M059J (cell line): ENCODE results near the gene PLA2G4E. TPM values are rescaled to one million over a fixed set of nuclear protein-coding genes. Genes with fewer than 3 reads are reported as not detected.

Experiments
- DNase-seq: peaks from one replicate; pipeline ENCODE4 v3.0.0-alpha.2; 2012; ENCODE audit warnings: low read depth
- total RNA-seq: library from RNA; depleted of rRNA; stranded (reverse); fragments of >200 nt; shearing (Covaris generic); gene quantifications from 2 replicates; pipeline ENCODE4 v1.2.3, GENCODE V29; 2014

Gene PLA2G4E
- total RNA-seq, 1 experiment from 2014 or later, result not detected

DNA sequence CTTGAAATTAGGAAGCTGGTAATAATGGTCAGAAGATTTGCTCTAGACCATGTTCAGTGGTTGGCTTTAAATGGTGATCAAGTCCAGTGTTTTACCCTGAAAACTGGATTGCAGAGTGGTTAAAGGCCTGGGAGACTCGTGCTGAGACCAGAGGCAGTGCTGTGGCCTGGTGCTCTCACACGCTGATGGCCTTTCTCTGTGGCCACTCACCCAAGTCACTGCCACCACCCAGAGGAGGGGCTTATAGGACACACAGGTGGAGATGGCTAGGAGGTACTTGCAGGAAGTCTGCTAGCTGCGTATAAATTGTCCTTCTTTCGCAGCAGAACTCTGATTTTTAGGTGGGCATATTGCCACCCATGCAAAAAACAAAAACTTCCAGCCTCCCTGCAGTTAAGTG, 42.3 kb downstream of the PLA2G4E start:
- DNase-seq, result no peak

DNA sequence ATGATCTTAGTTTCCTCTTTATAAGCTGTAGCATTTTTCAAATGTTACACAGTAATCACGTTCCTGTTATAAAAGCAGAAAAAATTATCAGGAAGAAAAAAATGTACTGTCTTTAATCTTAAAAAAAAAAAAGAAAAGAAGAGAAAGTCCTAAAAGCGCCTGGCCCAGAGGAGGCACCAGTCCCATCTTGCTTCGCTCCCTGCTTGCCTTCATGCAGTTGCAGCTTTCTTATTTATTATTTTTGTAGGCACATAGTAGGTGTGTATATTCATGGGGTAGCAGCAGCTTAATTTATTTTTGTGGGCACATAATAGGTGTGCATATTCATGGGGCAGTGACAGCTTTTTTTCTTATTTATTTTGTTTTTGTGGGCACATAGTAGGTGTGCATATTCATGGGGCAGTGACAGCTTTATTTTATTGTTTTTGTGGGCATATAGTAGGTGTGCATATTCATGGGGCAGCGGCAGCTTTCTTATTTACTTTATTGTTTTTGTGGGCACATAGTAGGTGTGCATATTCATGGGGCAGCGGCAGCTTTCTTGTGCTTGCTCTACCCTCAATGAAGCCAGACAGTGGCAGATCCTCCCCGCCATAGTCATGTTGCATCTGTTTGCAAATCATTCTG, 43.0 kb downstream of the PLA2G4E start:
- no peak for DNase-seq

DNA sequence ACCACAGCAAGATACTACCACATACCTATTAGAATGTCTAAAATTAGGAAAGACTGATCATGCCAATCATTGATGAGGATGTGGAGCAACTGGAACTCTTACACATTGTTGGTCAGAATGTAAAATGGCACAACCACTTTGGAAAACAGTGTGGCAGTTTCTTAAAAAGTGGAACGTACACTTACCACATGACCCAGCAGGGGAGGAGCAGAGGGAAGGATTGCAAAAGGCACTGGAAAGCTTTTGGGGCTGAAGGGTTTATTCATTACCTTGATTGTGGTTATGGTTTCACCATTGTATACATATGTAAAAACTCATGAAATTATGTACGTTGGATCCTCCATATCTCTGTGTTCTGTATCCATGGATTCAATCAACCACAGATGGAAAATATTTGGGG, 45.2 kb downstream of the PLA2G4E start:
- no peak for DNase-seq

DNA sequence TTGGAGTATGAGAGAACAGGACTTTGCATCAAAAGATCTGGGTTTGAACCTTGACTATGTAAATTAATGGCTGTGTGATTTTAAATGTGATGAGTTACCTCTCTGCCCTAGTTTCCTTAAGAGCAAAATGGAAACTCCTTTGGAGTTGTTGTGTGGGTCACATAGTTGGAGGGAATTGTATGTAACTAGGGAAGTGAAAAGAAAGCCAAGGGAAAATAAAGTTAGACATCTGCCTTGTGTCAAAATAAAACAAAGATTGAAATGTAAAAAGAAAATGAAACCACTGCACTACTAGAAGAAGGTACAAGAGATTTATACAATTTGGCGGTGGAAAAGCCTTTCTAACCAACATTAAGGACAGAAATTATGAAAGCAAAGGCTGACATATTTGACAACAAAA, 46.8 kb downstream of the PLA2G4E start:
- DNase-seq, result no peak

DNA sequence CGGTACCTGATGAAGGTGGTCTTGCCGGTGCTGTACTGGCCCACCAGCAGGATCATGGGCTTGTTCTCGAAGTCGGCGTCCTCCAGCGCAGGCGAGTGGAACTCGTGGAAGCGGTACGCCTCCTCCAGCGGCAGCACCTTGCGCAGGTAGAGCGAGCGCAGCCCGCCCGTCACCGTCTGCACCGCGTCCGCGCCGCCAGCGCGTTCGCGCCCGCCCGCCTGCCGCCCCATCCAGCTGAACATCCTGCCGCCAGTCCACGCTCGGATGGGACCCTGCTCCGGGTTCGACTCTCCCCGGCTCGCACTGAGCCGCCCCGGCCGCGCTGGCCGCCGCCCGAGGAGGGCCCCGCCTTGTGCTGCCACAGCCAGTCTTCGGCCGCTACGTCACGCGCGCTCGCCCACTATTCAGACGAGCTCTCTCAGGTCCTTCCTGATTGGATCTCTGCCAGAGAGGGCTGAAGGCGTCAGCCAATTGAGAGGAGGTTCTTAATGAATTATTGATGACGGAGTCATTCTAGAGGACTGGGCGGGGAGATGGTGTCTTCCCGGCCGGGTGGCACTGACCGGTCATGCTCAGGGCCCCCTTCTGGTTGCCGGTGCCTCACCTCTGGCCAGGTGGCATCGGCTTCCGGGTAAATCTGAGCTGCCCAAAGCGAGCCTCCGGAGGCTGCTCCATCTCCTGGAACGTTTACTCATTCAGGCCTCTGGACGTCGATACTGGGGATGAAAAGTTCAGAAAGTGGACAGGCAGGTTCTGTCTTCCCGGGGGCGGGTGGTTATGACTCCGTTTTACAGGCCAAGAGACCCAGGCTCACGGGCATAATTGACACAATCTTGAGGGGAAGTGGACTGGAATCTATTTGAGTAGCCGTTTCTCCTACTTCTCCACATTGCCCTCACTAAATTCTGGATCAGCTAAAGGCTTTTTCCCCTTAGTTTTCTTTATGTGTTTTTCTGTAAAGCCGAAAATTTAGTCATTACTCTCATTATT, 48.3 kb downstream of the PLA2G4E start, which contains the start of gene EHD4:
TSS of gene EHD4 (minus strand) at position 305 of the 990 bp plus-strand sequence. CDS start at position 242, 63 bp downstream.
- DNase-seq, result peak; percentile 100

DNA sequence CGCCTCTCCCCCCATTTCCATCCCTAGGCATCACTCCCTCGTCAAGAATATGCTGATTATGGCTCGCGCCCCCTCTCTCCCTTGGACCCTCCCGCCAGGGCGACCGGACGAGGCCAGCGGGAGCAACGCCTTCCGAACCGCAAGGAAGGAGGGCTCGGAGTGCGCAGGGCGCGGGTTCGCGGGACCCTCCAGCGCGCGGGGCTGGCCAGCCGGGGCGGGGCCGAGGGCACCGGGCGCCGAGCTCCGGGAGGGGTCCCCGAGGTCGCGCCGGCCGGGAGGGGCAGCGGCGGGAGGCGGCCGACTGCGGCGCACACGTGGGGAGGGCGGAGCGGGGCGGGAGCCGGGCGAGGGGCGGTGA, 49.0 kb downstream of the PLA2G4E start:
- DNase-seq, result no peak

DNA sequence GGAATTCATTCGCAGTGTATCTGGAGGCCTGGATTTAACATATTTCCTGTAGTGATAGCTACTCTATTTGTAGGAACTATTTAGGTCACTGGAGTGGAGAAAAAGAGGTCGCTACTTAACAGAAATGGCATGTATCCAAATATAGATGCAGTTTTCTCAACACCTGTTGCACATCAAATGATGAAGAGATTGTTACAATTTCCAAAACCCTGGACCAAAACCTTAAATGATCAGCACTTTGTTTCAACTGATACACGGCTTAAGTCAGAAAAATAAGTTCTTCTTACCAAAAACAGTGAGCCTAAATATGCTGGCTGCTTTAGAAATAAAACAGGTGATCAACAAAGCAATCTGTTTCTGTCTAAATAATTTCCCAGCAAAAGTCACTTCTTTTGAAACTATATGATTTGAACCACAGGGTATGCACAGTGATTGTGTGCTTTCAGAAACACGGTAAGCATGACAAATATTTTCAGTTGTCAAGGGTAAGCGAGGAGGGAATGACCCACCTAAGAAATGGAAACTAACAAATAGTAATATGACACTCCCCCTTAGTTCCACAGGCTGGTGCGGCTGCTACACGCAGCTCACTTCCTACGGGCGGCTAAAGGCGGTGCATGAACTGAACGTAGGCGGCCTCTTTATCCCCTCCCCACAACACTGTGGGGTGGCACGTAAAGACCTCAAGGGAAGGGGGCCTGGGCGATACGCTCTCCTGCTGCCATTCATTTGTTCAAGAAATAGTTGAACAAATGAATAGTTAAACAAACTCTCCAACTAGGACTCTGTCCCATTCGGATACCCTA, 49.5 kb downstream of the PLA2G4E start:
- peak; percentile 85 for DNase-seq

DNA sequence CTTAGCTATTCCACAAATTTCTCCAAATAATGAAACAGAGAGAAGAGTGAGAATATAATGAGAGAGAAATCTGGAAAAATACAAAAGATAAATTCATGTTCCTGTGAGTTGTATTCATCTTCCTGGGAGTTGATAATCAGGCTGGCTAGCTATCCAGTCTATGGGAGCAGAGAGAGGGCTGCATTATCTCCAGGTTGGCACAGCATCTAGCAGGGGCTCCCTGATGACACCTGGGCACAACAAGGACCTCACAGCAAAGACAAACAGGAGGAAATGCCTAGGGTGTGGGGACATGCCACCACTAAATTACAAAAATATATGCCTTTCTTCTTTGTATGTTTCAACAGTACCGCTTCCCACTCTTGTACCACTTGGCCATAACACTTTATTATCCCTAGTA, 50.4 kb downstream of the PLA2G4E start:
- DNase-seq, result no peak

DNA sequence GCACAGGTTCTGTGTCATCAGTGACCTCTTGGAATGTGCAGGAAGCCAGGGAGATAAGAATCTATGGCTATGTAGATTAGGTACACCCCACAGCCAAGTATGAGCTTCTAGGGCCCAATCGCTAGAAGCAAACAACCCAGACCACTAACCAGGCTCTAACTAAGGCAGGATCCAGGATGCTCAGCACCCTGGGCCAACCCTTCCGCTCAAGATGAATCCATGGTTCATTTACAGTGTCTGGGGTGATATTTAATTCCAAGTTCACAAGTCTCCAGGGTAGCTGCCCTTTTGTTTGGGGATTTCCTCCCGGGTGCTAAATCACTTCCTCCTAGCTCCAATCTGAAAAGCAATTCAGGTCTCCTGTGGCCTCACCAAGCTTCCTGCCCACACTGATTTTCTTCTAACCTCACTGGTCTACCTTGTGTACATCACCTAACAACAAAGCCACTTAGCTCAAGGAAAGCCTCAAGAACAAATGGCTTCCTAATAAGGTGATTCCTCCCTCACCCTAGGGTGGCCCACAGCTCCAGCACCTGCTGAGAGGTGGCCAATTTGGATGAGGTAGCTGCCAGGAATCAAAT, 50.9 kb downstream of the PLA2G4E start:
- DNase-seq, result peak; percentile 72

DNA sequence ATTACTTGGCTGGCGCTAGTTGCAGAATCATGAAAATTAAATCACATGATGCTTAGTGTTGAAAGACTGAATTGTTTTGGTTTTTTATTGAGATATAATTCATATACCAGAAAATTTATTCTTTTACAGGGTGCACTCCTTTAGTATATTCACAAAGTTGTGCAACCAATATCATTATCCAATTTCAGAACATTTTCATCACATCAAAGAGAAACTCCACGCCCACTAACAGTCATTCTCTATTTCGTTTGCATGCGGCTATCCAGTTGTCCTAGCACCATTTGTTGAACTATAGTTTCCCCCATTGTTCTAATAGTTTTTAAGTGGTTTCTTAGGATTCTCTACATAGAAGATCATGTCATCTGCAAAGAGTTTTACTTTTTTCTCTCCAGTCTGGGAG, 52.1 kb downstream of the PLA2G4E start:
- no peak for DNase-seq

DNA sequence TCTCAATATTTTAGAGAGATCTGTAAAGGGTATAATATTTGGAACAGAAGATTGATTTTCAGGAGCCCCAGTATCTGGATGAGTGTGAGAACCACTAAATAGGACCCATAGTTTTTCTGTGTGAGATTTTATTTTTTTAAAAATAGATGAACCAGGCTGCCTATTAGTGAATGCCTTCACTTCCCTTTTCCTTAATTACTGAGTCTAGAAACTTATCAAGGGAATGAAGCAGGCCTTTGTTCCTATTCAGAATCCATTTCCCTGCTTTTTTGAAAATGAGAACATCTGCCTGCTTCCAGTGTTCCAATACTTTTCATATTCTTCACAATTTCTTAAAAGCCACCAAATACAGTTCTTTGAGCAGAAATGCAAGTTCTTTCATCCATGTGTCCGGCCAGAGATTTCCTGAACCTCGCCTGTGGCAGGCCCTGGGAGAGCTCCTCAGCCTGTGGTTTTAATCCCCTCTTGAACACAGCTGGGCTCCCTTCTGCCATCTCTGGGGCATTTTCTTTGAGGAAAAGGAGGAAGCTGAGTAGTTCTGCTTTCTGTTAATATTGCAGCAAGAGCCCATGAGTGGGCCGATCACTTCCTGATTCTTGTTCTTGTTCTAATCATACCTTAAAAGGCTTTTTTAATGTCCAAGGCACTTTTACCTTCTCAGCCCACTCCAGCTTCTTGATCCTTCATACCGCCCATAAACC, 53.2 kb downstream of the PLA2G4E start:
- no peak for DNase-seq

DNA sequence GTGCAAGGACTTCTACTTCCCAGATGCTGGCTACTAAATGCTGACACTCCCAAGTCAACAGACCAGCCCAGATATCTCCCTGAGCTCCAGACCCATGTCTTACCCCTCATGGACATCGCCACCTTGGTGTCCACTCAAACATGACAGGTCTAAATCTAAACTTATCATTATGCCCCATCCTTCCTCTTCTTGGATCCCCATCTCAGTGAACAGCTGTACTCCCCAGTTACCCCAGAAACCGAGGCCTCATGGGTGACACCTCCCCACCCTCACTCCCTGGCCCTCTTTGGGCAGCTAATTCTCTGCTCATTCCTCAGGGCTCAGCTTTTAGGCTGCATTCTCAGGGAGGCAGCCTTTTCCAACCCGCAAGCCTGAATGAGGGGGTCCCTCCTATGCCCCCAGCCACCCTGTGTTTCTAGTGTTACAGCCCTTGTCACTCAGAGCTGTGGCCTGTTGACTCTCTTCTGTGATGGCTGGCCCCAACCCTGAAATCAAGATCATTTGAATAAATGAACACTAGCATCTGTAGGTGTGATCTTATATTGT, 53.8 kb downstream of the PLA2G4E start:
- DNase-seq, result no peak

DNA sequence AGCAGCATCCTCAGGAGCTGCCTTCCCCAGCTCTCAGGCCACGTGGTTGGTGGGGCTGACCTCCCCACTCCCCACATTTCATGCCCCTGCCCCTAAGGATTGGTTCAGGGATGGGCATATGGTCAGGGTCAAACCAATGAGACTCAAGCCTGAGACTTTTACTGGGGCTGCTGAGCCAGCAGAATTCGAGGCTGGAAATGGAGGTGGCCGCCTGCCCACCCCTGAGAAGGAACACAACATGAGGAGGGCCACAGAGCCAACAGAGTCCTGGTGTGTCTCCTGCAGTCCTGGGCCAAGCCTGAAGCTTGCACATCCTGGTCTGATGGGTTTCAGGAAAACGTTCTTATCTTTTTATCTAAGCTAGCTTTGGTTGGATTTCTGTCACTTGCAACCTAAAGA, 54.4 kb downstream of the PLA2G4E start:
- DNase-seq, result no peak

DNA sequence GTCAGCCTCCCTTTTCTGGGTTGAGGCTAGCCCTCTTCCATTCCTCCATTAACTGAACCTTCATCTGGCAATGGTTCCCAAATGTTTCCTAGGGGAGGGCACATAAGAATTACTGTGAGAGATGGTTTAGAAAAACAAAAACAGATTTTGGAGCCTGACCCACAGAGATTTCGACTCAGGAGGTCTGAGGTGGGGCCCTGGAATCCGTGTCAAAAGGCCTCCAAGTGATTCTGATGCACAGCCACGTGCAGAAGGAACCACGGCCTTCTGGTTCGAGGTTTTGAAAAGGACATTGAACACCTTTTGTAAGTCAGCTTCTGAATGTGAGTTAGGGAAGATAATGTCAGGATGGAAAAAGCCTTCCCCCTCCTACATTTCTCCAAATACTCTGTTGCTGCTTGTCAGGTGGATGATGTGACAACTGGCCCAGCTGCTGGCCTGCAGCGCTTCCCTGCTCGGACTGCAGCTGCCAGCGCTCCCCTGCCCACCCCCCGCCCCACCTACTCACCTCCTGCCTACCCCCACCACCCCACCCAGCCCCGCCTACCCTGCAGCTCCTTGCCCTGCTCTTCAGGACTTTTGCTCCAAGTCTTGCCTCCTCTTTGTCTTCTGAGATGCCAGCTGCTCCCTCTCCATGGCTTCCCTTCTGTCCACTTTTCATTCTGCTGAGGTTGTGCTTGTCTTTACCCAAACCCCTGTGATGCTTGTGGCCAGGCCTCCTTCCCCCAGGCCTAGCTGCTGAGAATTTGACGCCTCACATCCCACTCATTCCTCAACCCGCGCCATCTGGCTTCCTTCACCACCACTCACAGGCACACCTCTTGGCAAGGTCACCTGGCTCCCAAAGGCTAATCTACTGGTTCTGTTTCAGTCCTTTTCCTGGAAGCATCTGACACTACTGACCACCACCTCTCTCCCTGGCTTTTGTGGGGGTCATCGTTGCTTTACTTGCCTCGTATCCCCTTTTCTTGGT, 55.1 kb downstream of the PLA2G4E start:
- DNase-seq, result no peak

DNA sequence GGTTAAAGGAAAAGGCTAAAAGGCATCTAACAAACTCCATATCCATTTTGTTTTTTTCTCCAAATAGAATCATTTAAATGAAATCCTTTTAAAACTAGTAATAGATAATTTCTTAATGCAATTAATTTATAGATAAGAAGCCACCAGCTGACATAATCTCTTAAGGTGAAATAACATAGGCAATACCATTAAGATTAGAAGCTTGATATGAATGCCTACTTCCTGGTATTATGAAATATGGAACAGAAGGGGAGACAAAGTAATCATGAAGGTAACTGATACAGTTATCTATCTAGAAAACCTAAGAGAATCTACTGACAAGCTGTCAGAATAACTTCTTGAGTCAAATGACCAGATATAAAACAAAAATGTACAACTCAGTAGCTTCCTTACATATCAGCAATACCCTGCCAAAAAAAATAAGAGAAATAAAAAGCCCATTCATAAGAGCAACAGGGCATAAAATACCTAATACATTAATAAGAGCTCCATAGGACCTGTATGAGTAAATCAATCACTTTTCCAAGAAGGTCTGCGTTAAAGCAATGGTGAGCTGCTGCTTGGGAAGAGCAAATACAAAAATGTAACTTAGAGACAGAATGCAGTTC, 59.1 kb downstream of the PLA2G4E start:
- DNase-seq, result no peak

DNA sequence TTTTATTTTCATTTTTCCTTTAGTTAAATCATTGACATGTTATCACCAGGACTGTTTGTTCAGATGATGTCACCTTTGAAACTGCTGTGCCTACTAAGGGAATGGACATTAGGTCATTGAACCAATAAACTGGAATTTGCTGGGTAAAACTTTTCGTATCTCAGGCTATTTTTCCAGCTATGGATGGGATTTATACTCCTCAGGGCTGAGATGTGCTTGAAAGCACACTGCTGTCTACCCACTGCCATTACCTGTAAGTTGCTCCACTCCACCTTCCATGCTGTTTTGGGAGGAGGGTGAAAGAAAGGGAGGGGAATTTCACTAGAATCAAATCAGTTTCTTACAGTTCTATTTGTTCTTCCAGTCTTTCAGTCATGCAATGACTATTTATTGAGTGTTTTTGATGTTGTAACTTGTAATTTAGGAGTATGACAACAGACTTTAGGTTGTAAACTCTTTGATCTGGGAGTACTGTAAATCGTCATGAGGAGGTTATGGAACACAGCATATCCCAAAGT, 59.8 kb downstream of the PLA2G4E start:
- DNase-seq, result peak; percentile 18

DNA sequence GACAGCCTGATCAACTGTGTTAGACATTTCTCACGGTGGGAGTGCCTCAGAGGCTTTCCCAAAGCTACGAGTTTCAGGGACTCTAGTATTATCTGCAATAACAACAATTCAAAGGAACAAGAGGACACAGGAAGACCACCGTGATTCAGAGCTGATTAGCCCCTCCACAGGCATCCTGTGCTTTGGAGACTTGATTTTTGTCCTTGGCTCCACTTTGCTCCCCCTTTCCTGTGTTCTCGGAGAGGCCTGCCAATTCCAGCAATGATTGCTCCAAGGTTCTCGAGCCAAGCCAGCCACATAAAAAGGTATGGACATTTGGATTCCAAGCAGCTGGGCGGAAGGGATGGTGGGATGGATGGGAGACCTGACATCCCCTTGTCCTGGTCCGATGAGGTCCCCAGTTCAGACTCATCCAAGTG, 62.8 kb downstream of the PLA2G4E start:
- DNase-seq, result no peak

DNA sequence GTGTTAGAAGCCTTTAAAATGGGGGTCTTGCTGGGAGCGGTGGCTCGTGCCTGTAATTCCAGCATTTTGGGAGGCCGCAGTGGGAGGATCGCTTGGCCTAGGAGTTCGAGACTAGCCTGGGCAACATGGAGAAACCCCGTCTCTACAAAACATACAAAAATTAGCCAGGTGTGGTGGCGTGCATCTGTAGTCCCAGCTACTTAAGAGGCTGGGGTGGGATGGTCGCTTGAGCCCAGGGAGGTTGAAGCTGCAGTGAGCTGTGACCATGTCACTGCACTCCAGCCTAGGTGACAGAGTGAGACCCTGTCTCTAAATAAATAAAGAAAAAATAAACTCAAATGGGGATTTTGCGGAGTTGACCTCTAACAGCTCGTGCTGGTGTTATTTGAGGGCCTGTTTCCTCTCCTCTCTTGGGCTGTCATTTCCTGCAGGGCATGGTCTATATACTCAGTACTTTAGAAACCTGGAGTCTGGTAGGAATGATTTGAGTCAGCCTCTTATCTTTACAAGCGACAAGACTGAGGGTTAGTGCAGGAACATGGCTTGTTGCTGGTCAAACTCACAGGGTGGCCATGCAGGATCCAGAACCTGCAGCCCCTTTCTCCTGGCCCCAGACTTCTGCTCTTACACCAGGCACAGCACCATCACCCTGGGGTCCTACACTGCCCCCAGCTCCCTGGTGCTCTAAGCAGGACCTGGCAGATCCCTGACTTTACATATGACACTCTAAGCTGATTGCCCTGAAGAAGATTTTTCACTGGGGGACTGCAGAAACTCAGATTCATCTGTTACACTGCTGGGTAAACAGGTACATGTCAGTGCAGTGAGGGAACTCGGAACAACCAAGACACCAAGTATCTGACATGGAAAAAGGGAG, 63.6 kb downstream of the PLA2G4E start:
- peak; percentile 5 for DNase-seq
